Gastroesophageal sphincter (tissue), 3 donors: ENCODE results near the gene CTLA4.

Experiments used
- CTCF ChIP-seq, 4 experiments: fragments of 200-600 bp in 2 of 4; fragments of 450-650 bp in 2 of 4; sonication (generic) in 1 of 4; IDR thresholded peaks; one replicate each; pipeline ENCODE4 v1.5.1; 2017 to 2019; ENCODE audit warnings: antibody characterized with exemption in 4 of 4, mild to moderate bottlenecking in 2 of 4, moderate library complexity in 2 of 4
- EP300 ChIP-seq: sonication (generic); formaldehyde crosslinking; IDR thresholded peaks from one replicate; pipeline ENCODE4 v1.6.1; 2017; ENCODE audit warnings: antibody characterized with exemption, mild to moderate bottlenecking
- POLR2A ChIP-seq, 2 donors: fragments of 450-650 bp; IDR thresholded peaks; one replicate each; pipeline ENCODE4 v1.6.1; 2017; ENCODE audit warnings: antibody characterized with exemption in 2 of 2, mild to moderate bottlenecking in 2 of 2, moderate library complexity in 1 of 2
- POLR2AphosphoS5 ChIP-seq: sonication (generic); formaldehyde crosslinking; IDR thresholded peaks from one replicate; pipeline ENCODE4 v1.6.1; 2017; ENCODE audit warnings: antibody characterized with exemption

GRCh38 chr2:203893401-203893800 lies 25.8 kb downstream of the CTLA4 start:
- no peak for TF ChIP-seq CTCF (IDR thresholded peaks at IDR 0.05)
- TF ChIP-seq POLR2A (IDR thresholded peaks at IDR 0.05), result no peak
- peak; percentile 21 for TF ChIP-seq POLR2AphosphoS5
- no peak for TF ChIP-seq EP300
